ENCODE data around the gene HSBP1.

HSBP1 gene

GRCh38 chr16:83833921-83834320 lies 26.1 kb downstream of the HSBP1 start:
- H3K4me3 ChIP-seq (ENCODE audit: low read depth, low read length, poor library complexity, severe bottlenecking), result no peak overlapping the region
- no peak overlapping the region for H2AFZ ChIP-seq (ENCODE audit: low read length)
- no peak overlapping the region for H3K9ac ChIP-seq (ENCODE audit: low read length)
- H4K20me1 ChIP-seq (ENCODE audit: insufficient read depth, low read length), result no peaks in the 10 kb centered on the region
- H3K9me3 ChIP-seq (ENCODE audit: low read length), result no peaks in the 10 kb centered on the region
- peaks cover 3% of the 10 kb centered on the region; the same call in 1 of the 2 replicates for H3K36me3 ChIP-seq (ENCODE audit: insufficient read depth, low read length)
- no peaks in the 10 kb centered on the region for H3F3A ChIP-seq (ENCODE audit: insufficient read depth, low read length)
- peaks cover 6% of the 10 kb centered on the region for H3K4me1 ChIP-seq (ENCODE audit: insufficient read depth, low read length, severe bottlenecking)
- TF ChIP-seq CTCF (IDR thresholded peaks at IDR 0.05; ENCODE audit: low read length) (no peak), EZH2 (IDR thresholded peaks at IDR 0.05; ENCODE audit: borderline replicate concordance, low read length) (no peak)
- no peak overlapping the region for H3K27ac ChIP-seq (ENCODE audit: low read depth, low read length, poor library complexity, severe bottlenecking)
- H3K9me2 ChIP-seq (ENCODE audit: low read depth, low read length), result no peaks in the 10 kb centered on the region
- H3K27me3 ChIP-seq (ENCODE audit: insufficient read depth, low read length), result no peaks in the 10 kb centered on the region
- no peaks in the 10 kb centered on the region for H3K79me2 ChIP-seq (ENCODE audit: insufficient read depth, low read length)
- no peak overlapping the region for H3K4me2 ChIP-seq (ENCODE audit: low read length)

GRCh38 chr16:83835586-83836566 lies 28.1 kb downstream of the HSBP1 start:
- Histone ChIP-seq H3K4me2 (ENCODE audit: low read length) (no peak overlapping the region), H3F3A (ENCODE audit: insufficient read depth, low read length) (no peaks in the 10 kb centered on the region), H3K4me1 (ENCODE audit: insufficient read depth, low read length, severe bottlenecking) (peaks cover 6% of the 10 kb centered on the region), H3K79me2 (ENCODE audit: insufficient read depth, low read length) (no peaks in the 10 kb centered on the region), H2AFZ (ENCODE audit: low read length) (no peak overlapping the region), H3K9me3 (ENCODE audit: low read length) (no peaks in the 10 kb centered on the region), H3K36me3 (ENCODE audit: insufficient read depth, low read length) (peaks cover 3% of the 10 kb centered on the region; the same call in 1 of the 2 replicates), H3K4me3 (ENCODE audit: low read depth, low read length, poor library complexity, severe bottlenecking) (no peak overlapping the region), H3K9ac (ENCODE audit: low read length) (no peak overlapping the region), H3K27ac (ENCODE audit: low read depth, low read length, poor library complexity, severe bottlenecking) (no peak overlapping the region), H3K9me2 (ENCODE audit: low read depth, low read length) (no peaks in the 10 kb centered on the region), H4K20me1 (ENCODE audit: insufficient read depth, low read length) (no peaks in the 10 kb centered on the region), H3K27me3 (ENCODE audit: insufficient read depth, low read length) (no peaks in the 10 kb centered on the region)
- TF ChIP-seq CTCF (IDR thresholded peaks at IDR 0.05; ENCODE audit: low read length), result no peak

- Histone ChIP-seq H4K20me1 (ENCODE audit: insufficient read depth, low read length) (no peaks in the 10 kb centered on the region), H3K9me3 (ENCODE audit: low read length) (no peaks in the 10 kb centered on the region), H3K36me3 (ENCODE audit: insufficient read depth, low read length) (no peaks in the 10 kb centered on the region; the same call in 1 of the 2 replicates), H2AFZ (ENCODE audit: low read length) (no peak overlapping the region), H3K27me3 (ENCODE audit: insufficient read depth, low read length) (no peaks in the 10 kb centered on the region), H3K4me3 (ENCODE audit: low read depth, low read length, poor library complexity, severe bottlenecking) (no peak overlapping the region), H3K4me2 (ENCODE audit: low read length) (no peak overlapping the region), H3K9ac (ENCODE audit: low read length) (no peak overlapping the region), H3K9me2 (ENCODE audit: low read depth, low read length) (no peaks in the 10 kb centered on the region), H3K4me1 (ENCODE audit: insufficient read depth, low read length, severe bottlenecking) (peaks cover 16% of the 10 kb centered on the region), H3K79me2 (ENCODE audit: insufficient read depth, low read length) (no peaks in the 10 kb centered on the region), H3K27ac (ENCODE audit: low read depth, low read length, poor library complexity, severe bottlenecking) (no peak overlapping the region), H3F3A (ENCODE audit: insufficient read depth, low read length) (no peaks in the 10 kb centered on the region)
- TF ChIP-seq CTCF (IDR thresholded peaks at IDR 0.05; ENCODE audit: low read length), result no peak
These were observed 29.8 kb downstream of the HSBP1 start for GRCh38 chr16:83837566-83837965.

All from OCI-LY1 (cell line).